SK-N-SH (cell line): Measurements from ENCODE around the gene ADCY9. TPM values are rescaled to one million over a fixed set of nuclear protein-coding genes. Genes with fewer than 3 reads are reported as not detected.

ENCODE experiments used
- CTCF ChIA-PET: fragments of 300-600, 350-600 bp; formaldehyde crosslinking; extraction: SDS; loops from one replicate; lab custom pipeline; 2021; lab: Yijun Ruan, JAX
- POLR2A ChIA-PET: fragments of 350-600 bp; sonication (Branson Sonifier 250); formaldehyde crosslinking; extraction: SDS; loops from one replicate; lab custom pipeline; 2020; ENCODE audit warnings: antibody characterized with exemption, inconsistent platforms; lab: Yijun Ruan, JAX
- DNase-seq: peaks from one replicate; pipeline ENCODE4 v3.0.0; 2012
- H2AFZ ChIP-seq: fragments of 200-600 bp; sonication (generic); 2 replicates; pipeline ENCODE4 v1.8.1; 2016; ENCODE audit warnings: antibody characterized with exemption, mild to moderate bottlenecking, low read depth
- H3F3A ChIP-seq: fragments of 200-600 bp; sonication (generic); replicated peaks from 2 replicates; pipeline ENCODE3; 2016; ENCODE audit warnings: antibody characterized with exemption, mild to moderate bottlenecking; ENCODE audit not compliant: insufficient read depth
- H3K27ac ChIP-seq, 2 experiments: fragments of 200-500 bp in 1 of 2; fragments of 200-600 bp in 1 of 2; sonication (Bioruptor generic) in 1 of 2; sonication (generic), shearing (Covaris generic) in 1 of 2; 2 replicates each; pipeline versions ENCODE4 v1.5.1 to v1.6.1; 2014 to 2016; ENCODE audit warnings: low read depth in 2 of 2, inconsistent platforms in 1 of 2, low read length in 1 of 2, mild to moderate bottlenecking in 1 of 2, mixed read lengths in 1 of 2
- H3K27me3 ChIP-seq: fragments of 200-600 bp; sonication (generic), shearing (Covaris generic); 2 replicates; pipeline ENCODE4 v1.6.1; 2016; ENCODE audit warnings: mixed run types; ENCODE audit not compliant: insufficient read depth
- H3K36me3 ChIP-seq, 2 experiments: fragments of 200-500 bp in 1 of 2; fragments of 200-600 bp in 1 of 2; sonication (Bioruptor generic) in 1 of 2; sonication (generic) in 1 of 2; replicated peaks in 1 of 2; 2 replicates each; pipeline versions ENCODE3 to v1.5.1; 2014 to 2016; ENCODE audit warnings: low read length in 1 of 2, mild to moderate bottlenecking in 1 of 2; ENCODE audit not compliant: insufficient read depth in 2 of 2, control insufficient read depth in 1 of 2
- H3K4me1 ChIP-seq, 2 experiments: fragments of 200-500 bp in 1 of 2; fragments of 200-600 bp in 1 of 2; sonication (Bioruptor generic) in 1 of 2; sonication (generic), shearing (Covaris generic) in 1 of 2; 2 replicates each; pipeline versions ENCODE4 v1.5.1 to v1.6.1; 2014 to 2016; ENCODE audit warnings: low read depth in 1 of 2, low read length in 1 of 2, mixed run types in 1 of 2; ENCODE audit not compliant: insufficient read depth in 2 of 2, control insufficient read depth in 1 of 2
- H3K4me2 ChIP-seq: fragments of 200-600 bp; sonication (generic), shearing (Covaris generic); 2 replicates; pipeline ENCODE4 v1.6.1; 2017; ENCODE audit warnings: mixed run types
- H3K4me3 ChIP-seq, 2 experiments: fragments of 200-500 bp in 1 of 2; fragments of 200-600 bp in 1 of 2; sonication (Bioruptor generic) in 1 of 2; sonication (generic), shearing (Covaris generic) in 1 of 2; 2 replicates each; pipeline versions ENCODE4 v1.5.1 to v1.8.1; 2014 to 2016; ENCODE audit warnings: low read depth in 2 of 2, inconsistent platforms in 1 of 2, low read length in 1 of 2, mild to moderate bottlenecking in 1 of 2, mixed read lengths in 1 of 2, moderate library complexity in 1 of 2
- H3K79me2 ChIP-seq: fragments of 200-600 bp; sonication (generic); 2 replicates; pipeline ENCODE4 v1.8.1; 2017; ENCODE audit warnings: mild to moderate bottlenecking; ENCODE audit not compliant: insufficient read depth
- H3K9ac ChIP-seq: fragments of 200-600 bp; sonication (generic); 2 replicates; pipeline ENCODE4 v1.6.1; 2017; ENCODE audit warnings: mixed run types
- H3K9me2 ChIP-seq: fragments of 200-600 bp; sonication (generic); 2 replicates; pipeline ENCODE4 v1.6.1; 2017; ENCODE audit warnings: mixed run types
- H3K9me3 ChIP-seq: fragments of 200-600 bp; sonication (generic); 2 replicates; pipeline ENCODE4 v1.6.1; 2017; ENCODE audit warnings: mixed run types, mild to moderate bottlenecking, moderate library complexity
- H4K20me1 ChIP-seq: fragments of 200-600 bp; sonication (generic); 2 replicates; pipeline ENCODE4 v1.6.1; 2017; ENCODE audit warnings: mild to moderate bottlenecking, mixed run types; ENCODE audit not compliant: insufficient read depth
- FOSL2 ChIP-seq: IDR thresholded peaks from 2 replicates; pipeline ENCODE4 v1.4.0; 2012; ENCODE audit warnings: low read depth, mild to moderate bottlenecking, moderate library complexity, borderline replicate concordance
- FOXJ3 ChIP-seq: sonication (generic); formaldehyde crosslinking; IDR thresholded peaks from 2 replicates; pipeline ENCODE4 v1.5.1; 2020; ENCODE audit warnings: mild to moderate bottlenecking, missing genetic modification reagents
- FOXM1 ChIP-seq: IDR thresholded peaks from 2 replicates; pipeline ENCODE4 v1.4.0; 2012; ENCODE audit warnings: low read depth, mild to moderate bottlenecking
- IRF3 ChIP-seq: fragments of 150-350 bp; IDR thresholded peaks from 2 replicates; pipeline ENCODE4 v1.6.1; 2016; ENCODE audit warnings: mild to moderate bottlenecking, low read depth, low read length
- MXI1 ChIP-seq: IDR thresholded peaks from 2 replicates; pipeline ENCODE4 v1.6.1; 2012; ENCODE audit warnings: mild to moderate bottlenecking, low read depth, low read length, improper control_type of control experiment
- RCOR1 ChIP-seq: fragments of 150-350 bp; IDR thresholded peaks from 2 replicates; pipeline ENCODE4 v1.6.1; 2017; ENCODE audit warnings: antibody characterized with exemption, low read length
- SMC3 ChIP-seq: IDR thresholded peaks from 2 replicates; pipeline ENCODE4 v1.6.1; 2012; ENCODE audit warnings: low read depth, low read length, improper control_type of control experiment
- TEAD4 ChIP-seq: IDR thresholded peaks from 2 replicates; pipeline ENCODE4 v1.4.0; 2012; ENCODE audit warnings: mild to moderate bottlenecking, borderline replicate concordance; ENCODE audit not compliant: insufficient read depth
- YY1 ChIP-seq: IDR thresholded peaks from 2 replicates; pipeline ENCODE4 v1.4.0; 2012; ENCODE audit warnings: low read depth, mild to moderate bottlenecking
- WGBS: methylation state at CpG from one replicate; pipeline ENCODE4 v1.1.6; 2017; ENCODE audit warnings: low lambda C conversion rate; 5-methylcytosine and 5-hydroxymethylcytosine counted together
- polyA plus RNA-seq, 3 experiments: library from polyadenylated mRNA; depleted of rRNA; stranded (reverse); fragments of >200 nt; gene quantifications; 2 replicates each; pipeline ENCODE4 v1.2.3, GENCODE V29; 2012
- TF ChIP-seq, protein P1 (sequence below): IDR thresholded peaks from 2 replicates; pipeline ENCODE4 v1.4.0; 2012; ENCODE audit warnings: low read depth, borderline replicate concordance
- TF ChIP-seq, protein P2 (sequence below): IDR thresholded peaks from 2 replicates; pipeline ENCODE4; 2012
- TF ChIP-seq, protein P3 (sequence below): fragments of 150-350 bp; IDR thresholded peaks from 2 replicates; pipeline ENCODE4 v1.6.1; 2017; ENCODE audit warnings: antibody characterized with exemption, low read length, low read depth, borderline replicate concordance

The ADCY9 gene
- polyA plus RNA-seq, 1 of the 3 experiments (the other 2 are of a cell fraction), result 5.2 TPM

- TF ChIP-seq, protein P1, sequence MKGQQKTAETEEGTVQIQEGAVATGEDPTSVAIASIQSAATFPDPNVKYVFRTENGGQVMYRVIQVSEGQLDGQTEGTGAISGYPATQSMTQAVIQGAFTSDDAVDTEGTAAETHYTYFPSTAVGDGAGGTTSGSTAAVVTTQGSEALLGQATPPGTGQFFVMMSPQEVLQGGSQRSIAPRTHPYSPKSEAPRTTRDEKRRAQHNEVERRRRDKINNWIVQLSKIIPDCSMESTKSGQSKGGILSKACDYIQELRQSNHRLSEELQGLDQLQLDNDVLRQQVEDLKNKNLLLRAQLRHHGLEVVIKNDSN, result no peak
- TF ChIP-seq TEAD4, result no peak
- TF ChIP-seq, protein P2, sequence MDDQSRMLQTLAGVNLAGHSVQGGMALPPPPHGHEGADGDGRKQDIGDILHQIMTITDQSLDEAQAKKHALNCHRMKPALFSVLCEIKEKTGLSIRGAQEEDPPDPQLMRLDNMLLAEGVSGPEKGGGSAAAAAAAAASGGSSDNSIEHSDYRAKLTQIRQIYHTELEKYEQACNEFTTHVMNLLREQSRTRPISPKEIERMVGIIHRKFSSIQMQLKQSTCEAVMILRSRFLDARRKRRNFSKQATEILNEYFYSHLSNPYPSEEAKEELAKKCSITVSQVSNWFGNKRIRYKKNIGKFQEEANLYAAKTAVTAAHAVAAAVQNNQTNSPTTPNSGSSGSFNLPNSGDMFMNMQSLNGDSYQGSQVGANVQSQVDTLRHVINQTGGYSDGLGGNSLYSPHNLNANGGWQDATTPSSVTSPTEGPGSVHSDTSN, result no peak
Observed at GRCh38 chr16:4131621-4132020, 15.4 kb upstream of the ADCY9 start (continued).

GRCh38 chr16:4124535-4125294 is 8.5 kb upstream of the ADCY9 start:
- no peaks in the 10 kb centered on the region for H3F3A ChIP-seq
- H3K79me2 ChIP-seq, result no peaks in the 10 kb centered on the region
- H3K27me3 ChIP-seq, result no peaks in the 10 kb centered on the region
- no peaks in the 10 kb centered on the region for H3K9me3 ChIP-seq
- no peak overlapping the region for H3K4me3 ChIP-seq
- no peaks in the 10 kb centered on the region for H3K36me3 ChIP-seq
- H3K9me2 ChIP-seq, result no peaks in the 10 kb centered on the region
- no peak overlapping the region for H3K4me2 ChIP-seq
- DNase-seq, result no peak
- WGBS, result 85% methylated on average over 12 of the region's 12 CpGs
- POLR2A ChIA-PET, result no interaction called here
- H2AFZ ChIP-seq, result no peak overlapping the region
- H3K4me1 ChIP-seq, result no peaks in the 10 kb centered on the region
- TF ChIP-seq FOXM1, result no peak
- no peak for TF ChIP-seq YY1
- TF ChIP-seq IRF3, result no peak
- no peak for TF ChIP-seq MXI1
- no peak for TF ChIP-seq FOXJ3 (CRISPR knock-in tag)
- no peak for TF ChIP-seq SMC3
- TF ChIP-seq RCOR1, result no peak
- no peak for TF ChIP-seq FOSL2
- TF ChIP-seq, protein P3, sequence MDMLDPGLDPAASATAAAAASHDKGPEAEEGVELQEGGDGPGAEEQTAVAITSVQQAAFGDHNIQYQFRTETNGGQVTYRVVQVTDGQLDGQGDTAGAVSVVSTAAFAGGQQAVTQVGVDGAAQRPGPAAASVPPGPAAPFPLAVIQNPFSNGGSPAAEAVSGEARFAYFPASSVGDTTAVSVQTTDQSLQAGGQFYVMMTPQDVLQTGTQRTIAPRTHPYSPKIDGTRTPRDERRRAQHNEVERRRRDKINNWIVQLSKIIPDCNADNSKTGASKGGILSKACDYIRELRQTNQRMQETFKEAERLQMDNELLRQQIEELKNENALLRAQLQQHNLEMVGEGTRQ, result no peak
- CTCF ChIA-PET, result interaction anchor here (1.3 kb wide), 2 partner anchors 142 to 185 kb away, joined by 3 to 4 read pairs; no protein-coding TSS in a partner anchor
- no peak overlapping the region for H3K27ac ChIP-seq
- no peaks in the 10 kb centered on the region for H4K20me1 ChIP-seq
- H3K9ac ChIP-seq, result no peak overlapping the region
